Measurements from ENCODE around the gene TMEM243.
"Not testable (repeated sequence)": the region's sequence is repeated elsewhere in the genome, so short reads cannot be mapped to it uniquely, and the experiment has no call there.

The TMEM243 gene

DNA sequence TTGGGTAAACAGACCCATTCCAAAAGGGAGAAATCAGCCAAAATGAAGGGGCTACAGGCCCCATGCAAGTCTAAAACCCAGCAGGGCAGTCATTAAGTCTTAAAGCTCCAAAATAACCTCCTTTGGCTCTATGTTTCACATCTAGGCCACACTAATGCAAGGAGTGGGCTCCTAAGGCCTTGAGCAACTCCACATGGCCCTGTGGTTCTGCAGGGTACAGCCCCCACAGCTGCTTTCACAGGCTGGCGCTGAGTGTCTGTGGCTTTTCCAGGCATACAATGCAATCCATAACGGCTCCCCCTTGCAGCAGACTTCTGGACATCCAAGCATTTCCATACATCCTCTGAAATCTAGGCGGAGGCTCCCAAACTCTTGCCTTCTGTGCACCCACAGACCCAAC is 9.0 kb downstream of the TMEM243 start:
- no peak for DNase-seq

DNA sequence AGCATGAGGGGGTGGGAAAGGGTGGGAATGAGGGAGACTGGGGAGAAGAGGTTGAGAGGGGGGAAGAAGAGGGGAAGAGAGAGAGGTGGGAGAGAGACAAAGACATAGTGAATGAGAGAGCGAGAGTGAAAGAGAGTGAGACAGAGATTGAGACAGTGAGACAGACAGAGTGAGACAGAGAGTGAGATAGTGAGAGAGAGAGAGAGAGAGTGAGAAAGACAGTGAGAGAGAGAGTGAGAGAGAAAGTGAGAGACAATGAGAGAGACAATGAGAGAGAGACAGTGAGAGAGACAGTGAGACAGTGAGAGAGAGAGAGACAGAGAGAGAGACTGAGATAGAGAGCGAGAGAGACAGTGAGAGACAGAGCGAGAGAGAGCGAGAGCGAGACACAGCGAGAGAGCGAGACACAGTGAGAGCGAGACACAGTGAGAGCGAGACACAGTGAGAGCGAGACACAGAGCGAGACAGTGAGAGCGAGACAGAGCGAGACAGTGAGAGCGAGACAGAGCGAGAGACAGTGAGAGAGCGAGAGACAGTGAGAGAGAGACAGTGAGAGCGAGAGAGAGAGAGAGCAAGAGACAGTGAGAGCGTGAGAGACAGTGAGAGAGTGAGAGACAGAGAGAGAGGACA is 10.1 kb downstream of the TMEM243 start:
- DNase-seq, result no peak

GRCh38 chr7:87206361-87206760 is 13.2 kb downstream of the TMEM243 start:
- DNase-seq, result no peak

GRCh38 chr7:87205701-87206100 is 13.8 kb downstream of the TMEM243 start:
- not testable (repeated sequence) for DNase-seq

DNA sequence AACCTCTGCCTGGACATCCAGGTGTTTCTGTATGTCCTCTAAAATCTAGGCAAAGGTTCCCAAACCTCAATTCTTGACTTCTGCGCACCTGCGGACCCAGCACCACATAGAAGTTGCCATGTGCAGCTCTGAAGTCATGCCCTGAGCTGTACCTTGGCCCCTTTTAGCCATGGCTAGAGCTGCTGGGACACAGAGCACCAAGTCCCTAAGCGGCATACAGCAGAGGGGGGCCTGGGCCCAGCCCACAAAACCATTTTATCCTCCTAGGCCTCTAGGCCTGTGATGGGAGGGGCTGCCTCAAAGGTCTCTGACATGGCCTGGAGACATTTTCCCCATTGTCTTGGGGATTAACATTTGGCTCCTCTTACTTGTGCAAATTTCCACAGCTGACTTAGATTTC is 14.6 kb downstream of the TMEM243 start:
- no peak for DNase-seq

DNA sequence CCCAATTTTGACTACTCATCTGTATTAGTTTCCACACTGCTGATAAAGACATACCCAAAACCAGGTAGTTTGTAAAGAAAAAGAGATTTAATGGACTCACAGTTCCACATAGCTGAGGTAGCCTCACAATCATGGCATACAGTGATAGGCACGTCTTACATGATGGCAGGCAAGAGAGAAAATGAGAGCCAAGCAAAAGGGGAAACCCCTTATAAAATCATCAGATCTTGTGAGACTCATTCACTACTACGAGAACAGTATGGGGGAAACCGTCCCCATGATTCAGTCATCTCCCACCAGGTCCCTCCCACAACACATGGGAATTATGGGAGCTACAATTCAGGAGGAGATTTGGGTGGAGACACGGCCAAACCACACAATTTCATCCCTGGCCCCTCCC is 15.6 kb downstream of the TMEM243 start:
- DNase-seq, result not testable (repeated sequence)

DNA sequence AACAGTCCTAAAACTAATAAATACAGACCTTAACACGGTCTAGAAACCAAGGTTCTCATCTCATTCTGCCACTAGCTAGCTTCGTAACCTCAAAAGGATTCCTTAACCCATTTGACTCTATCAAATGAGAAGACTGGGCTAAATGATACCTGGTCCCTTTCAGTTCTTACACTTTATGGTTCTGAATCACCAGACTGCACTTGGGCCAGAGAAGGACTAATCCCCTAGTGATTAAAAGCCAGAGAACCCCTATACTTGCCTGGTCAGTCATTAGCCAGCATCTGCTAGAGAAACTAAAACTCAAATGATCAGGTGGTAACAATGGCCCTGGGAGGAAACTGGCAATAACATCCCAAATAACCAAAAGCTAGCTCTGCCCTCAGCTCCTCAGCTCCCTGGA is 16.8 kb downstream of the TMEM243 start:
- DNase-seq, result no peak

DNA sequence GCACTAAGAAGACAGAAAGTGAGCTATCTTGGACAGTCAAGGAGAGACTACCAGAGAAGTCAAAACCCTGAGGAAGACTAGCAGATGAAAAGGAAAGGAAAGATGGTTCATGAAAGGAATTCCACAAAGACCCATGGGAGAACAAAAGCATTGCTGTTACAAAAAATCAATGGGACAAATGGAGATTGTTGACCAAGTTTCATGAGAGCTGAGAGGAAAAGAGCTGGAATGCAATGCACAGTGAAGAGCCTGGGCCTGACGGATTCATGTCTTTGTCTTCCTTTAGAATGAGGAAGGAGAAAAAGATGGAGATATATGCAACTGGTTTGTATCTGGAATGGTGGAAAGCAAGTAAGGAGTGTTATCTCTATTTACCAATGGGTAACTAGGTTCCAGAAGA is 17.3 kb downstream of the TMEM243 start:
- DNase-seq, result no peak

DNA sequence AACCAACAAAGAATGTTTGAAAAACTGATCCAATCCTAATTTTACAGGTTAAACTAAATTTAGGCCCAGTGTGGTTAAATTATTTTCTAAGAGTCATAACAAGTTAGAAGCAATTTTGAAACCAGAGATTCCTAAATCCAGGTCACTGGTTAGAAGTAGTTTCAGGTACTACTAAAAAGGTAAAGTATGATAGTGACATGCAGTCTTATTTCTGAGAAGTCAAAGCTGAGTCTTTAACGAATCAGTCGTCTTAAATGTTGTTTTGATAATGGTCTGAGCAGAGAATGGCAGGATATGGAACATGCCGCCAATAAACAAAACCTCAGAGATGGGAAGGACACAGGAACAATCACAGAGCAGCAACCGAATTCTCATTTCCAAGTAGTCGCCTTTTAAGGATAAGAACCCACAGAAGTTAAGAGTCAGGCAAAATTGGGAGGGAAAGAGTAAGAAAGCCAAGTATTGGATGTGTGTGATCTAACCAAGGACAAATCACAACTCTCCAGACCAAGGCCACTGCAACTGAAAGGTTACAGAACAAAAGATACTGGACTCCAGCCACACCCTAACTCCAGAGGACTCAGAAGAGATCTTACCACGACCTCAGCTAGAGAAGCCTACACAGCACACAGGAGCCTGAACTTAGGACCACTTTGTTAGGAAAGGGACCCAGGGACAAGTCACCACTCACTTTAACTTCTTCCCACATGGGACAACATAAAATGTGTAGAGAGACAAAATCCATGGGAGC is 19.7 kb downstream of the TMEM243 start:
- DNase-seq, result no peak

- no peak for DNase-seq
These were observed 20.3 kb downstream of the TMEM243 start for GRCh38 chr7:87199241-87199640.

GRCh38 chr7:87193912-87194311 is 25.6 kb downstream of the TMEM243 start:
- DNase-seq, result no peak

- DNase-seq, result no peak
These were observed 26.6 kb downstream of the TMEM243 start for GRCh38 chr7:87192784-87193487.

- DNase-seq, result no peak
These were observed 28.7 kb downstream of the TMEM243 start for GRCh38 chr7:87190783-87191182.

DNA sequence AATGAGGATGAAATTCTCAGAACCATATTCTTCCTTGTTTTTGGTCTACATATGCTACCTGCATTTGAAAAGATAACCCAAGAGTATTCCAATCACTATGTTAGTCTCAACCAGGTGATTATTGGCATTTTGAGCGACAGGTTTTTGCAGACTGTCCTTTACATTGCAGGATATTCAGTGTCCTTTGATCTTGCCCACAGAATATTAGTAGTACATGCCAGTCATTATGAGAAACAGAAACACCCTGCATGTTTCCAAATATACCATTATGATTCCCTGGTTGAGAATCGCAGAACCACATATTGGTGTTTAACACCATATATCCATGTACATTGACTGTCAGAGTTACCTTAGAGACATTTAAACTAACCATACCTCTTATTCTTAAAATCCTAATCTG is 30.6 kb downstream of the TMEM243 start:
- no peak for DNase-seq

- no peak for DNase-seq
These were observed 32.4 kb downstream of the TMEM243 start for GRCh38 chr7:87187120-87187519.

DNA sequence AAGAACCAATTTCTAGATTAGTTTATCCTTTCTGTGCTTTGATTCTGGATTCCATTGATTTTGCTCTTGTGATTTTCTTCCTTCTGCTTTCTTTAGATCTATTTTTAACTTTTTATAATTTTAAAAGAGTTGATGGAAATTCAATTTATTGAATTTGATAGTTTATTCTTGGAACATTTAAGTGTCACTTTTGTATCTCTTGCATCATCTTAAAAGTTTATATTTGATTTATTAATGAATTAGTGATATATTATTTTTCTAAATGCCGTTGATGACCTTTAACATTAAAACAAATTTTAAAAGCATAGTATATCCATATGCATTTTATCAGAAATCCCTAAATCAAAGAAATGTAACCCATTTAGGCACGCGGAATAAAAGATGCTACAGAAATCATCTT is 40.4 kb downstream of the TMEM243 start:
- DNase-seq, result no peak

DNA sequence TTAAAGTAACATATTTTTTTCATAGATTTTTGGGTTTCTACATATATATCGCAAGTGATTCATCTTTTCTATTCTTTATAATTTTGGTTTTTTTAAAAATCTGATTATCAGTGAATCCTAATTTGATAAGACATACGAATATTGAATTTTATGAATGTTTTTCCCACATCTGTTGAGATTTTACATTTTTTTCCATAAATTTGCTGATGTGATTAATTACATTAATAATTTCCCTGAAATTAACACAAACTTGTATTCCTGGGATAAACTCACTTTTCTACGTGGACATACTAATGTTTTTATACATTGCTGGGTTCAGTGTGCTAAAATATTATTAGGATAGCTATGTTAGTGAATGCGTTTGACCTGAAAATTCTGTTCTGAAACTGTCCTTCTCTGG is 41.2 kb downstream of the TMEM243 start:
- no peak for DNase-seq

DNA sequence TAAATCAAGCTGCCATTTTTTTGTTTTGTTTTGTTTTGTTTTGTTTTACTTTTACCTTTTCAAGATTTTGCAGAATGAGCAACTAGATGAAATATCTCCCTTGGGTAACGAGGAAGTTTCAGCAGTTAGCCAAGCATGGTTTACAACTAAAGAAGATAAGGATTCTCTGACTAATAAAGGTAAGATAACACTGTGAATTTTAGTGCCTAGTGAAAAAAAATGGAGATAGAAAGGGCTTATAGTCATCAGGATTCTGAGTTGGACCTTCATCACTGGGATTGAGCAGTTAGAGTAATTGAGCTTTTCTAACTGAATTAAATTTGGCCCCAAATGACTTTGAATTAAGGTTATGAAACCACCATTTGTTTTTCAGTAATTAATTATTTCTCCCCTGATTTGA is 46.1 kb downstream of the TMEM243 start:
- DNase-seq, result no peak

- no peak for DNase-seq
These were observed 48.1 kb downstream of the TMEM243 start for GRCh38 chr7:87171282-87171934.

DNA sequence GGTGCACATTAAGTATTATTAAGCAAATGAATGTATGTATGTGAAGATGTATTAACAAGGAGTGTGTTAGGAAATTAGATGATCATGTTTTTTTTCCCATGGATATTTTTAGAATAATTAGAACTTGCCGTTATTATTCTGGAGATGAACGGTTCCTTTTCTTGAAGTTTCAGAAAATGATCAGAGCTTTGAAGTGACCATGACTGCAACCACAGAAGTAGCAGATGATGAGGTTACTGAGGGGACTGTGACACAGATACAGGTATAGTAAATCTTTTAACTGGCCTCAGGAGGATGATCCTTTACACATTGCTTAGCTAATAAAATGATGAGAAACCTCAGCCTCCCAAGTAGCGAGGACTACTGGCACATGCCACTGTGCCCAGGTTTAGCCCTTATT is 48.7 kb downstream of the TMEM243 start:
- no peak for DNase-seq

DNA sequence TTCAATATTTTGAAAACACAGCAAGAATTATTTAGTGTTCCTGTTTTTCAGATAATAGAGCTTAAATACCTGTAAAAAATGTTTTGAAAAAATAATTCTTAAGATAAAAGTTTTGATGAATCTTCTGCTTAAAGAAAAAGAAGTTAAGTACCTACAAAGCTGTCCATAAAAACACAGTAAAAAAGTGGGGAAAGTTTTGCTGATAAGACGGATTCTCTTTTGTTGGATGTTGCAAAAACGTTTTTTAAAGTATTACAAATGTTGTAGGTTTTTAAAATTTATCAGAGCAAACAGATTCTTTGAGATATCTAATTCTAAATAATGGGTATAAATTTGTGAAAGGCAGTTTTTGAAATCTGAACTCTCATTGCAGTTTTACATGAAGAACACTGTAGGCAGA is 55.1 kb downstream of the TMEM243 start:
- no peak for DNase-seq

- no peak for DNase-seq
These were observed 60.0 kb downstream of the TMEM243 start for GRCh38 chr7:87159538-87159937.

DNA sequence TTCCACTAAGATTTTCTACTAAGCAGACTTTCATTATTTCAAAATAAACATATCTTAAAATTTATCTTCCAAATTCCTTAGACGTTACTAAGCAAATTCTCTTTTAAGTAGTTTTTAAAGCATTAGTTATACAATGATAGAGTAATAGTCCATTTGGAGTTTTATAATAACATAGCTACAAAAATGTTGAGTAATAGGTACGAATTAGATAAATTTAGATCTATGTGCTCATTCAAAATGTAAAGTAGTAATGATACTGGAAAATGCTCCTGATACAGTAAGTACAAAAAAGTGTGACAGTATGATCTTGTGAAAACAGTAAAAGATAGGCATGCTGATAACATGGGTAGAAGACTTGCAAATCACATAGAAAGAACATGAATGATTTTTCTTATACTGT is 62.8 kb downstream of the TMEM243 start:
- DNase-seq, result no peak

DNA sequence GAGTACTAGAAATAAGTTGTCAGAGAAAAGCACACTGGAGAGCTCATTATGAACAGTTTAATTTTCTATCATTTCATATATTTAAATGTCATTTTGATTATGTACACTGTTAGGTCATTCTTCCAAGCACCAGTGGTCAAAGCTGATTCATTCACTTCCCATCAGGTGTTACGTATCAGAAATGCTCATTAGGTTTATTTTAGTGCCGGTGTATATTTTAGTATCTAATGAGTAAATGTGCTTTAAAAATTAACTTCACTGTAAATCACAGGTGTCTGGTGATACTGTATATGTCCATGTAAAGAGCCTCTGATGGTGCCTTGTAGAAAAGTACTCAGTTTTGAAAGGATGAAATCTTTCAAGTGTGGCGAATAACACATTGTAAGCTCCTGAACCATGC is 63.7 kb downstream of the TMEM243 start:
- DNase-seq, result no peak
